ENCODE measurements around the gene GCGR. TPM values are rescaled to one million over a fixed set of nuclear protein-coding genes. Genes with fewer than 3 reads are reported as not detected.

GCGR gene
- total RNA-seq, 2 experiments from 2014 or later = not detected

DNA sequence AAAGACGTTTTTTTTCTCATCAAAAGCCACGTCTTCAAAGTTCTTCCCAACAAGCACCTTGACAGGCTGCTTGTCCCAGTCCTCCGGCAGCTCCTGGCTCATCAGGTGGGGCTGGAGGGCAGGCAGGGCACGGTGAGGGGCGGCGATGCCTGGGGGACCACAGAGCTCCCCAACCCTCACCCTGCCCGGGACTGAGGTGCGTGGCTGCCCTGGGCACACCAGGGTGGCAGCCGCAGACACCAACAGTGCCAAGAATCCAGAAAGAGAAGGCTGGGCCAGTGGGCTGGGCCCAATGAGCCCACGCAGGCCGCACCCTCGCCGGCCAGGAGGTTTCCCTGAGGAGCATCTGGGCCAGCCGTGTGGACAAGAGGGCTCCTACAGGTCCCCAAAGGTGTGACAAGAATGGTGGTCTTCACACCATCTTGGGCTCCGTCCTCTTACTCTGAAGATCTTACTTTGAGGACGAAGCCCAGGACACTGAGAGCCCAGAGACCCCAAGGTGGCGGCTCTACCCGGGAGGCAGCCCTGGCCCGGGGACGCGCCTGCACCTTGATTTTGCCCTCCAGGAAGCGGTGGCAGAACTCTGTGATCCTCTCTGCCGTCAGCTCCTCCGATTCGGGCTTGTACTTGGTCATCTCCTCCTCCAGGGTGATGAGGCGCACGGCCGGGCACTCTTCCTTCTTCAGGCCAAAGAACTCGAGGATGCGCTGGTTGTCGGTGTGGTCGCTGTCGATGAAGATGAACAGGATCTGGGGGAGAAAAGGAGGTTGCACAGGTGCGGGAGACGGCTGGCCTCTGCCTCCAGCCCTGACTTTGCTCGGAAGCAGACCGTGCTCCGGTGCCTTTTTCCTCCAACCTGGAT lies 42.2 kb downstream of the GCGR start:
- ChIA-PET POLR2A (no interaction called here), CTCF (ENCODE audit: unreplicated experiment) (no interaction called here)
- Histone ChIP-seq H4K20me1 (ENCODE audit: insufficient read depth, low read length) (no peaks in the 10 kb centered on the region), H2AFZ (ENCODE audit: low read length) (no peak overlapping the region), H3K36me3 (ENCODE audit: insufficient read depth, low read length) (peaks cover 81% of the 10 kb centered on the region), H3K9me2 (ENCODE audit: insufficient read depth, low read length) (no peaks in the 10 kb centered on the region), H3K27ac (ENCODE audit: low read depth, low read length, poor library complexity, severe bottlenecking) (no peak overlapping the region), H3K4me2 (ENCODE audit: low read length) (no peak overlapping the region), H3K9me3 (ENCODE audit: low read length) (no peaks in the 10 kb centered on the region), H3K4me3 (ENCODE audit: low read depth, low read length, poor library complexity, severe bottlenecking) (no peak overlapping the region), H3K79me2 (ENCODE audit: insufficient read depth, low read depth, low read length) (no peaks in the 10 kb centered on the region), H3K4me1 (ENCODE audit: insufficient read depth, low read length, poor library complexity, severe bottlenecking) (no peaks in the 10 kb centered on the region)
- intact Hi-C loops (cut with micrococcal nuclease; ENCODE audit: unreplicated experiment) = no loop called here
- TF ChIP-seq, protein P1, sequence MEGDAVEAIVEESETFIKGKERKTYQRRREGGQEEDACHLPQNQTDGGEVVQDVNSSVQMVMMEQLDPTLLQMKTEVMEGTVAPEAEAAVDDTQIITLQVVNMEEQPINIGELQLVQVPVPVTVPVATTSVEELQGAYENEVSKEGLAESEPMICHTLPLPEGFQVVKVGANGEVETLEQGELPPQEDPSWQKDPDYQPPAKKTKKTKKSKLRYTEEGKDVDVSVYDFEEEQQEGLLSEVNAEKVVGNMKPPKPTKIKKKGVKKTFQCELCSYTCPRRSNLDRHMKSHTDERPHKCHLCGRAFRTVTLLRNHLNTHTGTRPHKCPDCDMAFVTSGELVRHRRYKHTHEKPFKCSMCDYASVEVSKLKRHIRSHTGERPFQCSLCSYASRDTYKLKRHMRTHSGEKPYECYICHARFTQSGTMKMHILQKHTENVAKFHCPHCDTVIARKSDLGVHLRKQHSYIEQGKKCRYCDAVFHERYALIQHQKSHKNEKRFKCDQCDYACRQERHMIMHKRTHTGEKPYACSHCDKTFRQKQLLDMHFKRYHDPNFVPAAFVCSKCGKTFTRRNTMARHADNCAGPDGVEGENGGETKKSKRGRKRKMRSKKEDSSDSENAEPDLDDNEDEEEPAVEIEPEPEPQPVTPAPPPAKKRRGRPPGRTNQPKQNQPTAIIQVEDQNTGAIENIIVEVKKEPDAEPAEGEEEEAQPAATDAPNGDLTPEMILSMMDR (conservative IDR thresholded peaks at IDR 0.05; ENCODE audit: low read length) = no peak
- TF ChIP-seq EZH2phosphoT487 (IDR thresholded peaks at IDR 0.05; ENCODE audit: borderline replicate concordance, low read depth, low read length) = no peak
- no TSS peak for BruUV-seq (replicated peaks)
- no peak for DNase-seq (ENCODE audit: low spot score)

DNA sequence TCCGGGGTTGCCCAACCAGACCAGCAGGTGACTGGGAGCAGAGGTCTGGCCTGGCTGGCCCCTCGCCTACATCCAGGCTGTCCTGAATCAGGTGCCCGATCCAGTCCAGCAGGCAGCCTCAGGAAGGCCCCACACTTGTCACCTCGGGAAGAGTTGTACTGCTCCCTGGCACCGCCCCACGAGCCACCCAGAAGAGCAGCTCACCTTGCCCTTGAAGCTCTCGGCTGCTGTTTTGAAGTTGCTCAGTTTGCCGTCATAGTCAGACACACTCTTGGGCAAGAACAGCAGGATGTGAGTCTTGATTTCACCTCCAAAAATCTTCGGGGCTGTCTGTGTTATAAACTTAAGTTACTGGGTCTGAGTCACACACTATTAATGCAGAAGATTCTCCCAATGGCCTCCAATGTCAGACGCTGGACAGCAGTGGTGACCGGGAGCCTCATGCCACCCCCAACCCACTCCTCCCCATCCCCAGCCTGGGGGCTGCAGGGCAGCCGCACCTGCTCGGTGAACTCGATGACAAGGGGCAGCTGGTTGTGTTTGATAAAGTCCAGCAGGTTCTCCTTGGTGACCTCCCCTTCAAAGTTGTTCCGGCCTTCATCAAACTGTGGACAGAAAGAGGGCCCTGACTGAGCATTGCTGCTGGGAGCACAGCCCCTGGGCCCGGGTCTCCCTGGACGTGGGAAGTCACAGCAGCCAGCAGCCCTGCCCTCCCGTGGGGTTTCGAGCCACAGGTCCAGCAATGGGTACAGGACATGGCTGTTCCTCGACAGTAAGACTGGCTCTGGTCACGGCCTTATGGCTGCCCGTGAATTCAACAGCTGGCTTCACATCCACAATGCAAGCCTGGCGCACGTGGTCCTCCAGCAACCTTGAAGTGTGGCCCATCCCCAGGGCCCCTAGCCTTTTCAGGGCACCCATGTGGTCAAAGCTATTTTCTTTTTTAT lies 43.1 kb downstream of the GCGR start:
- CTCF ChIA-PET (ENCODE audit: unreplicated experiment) = no interaction called here
- TF ChIP-seq, protein P1 (conservative IDR thresholded peaks at IDR 0.05; ENCODE audit: low read length) = no peak
- TF ChIP-seq EZH2phosphoT487 (IDR thresholded peaks at IDR 0.05; ENCODE audit: borderline replicate concordance, low read depth, low read length) = no peak
- Histone ChIP-seq H3K4me1 (ENCODE audit: insufficient read depth, low read length, poor library complexity, severe bottlenecking) (no peaks in the 10 kb centered on the region), H3K4me2 (ENCODE audit: low read length) (no peak overlapping the region), H3K79me2 (ENCODE audit: insufficient read depth, low read depth, low read length) (no peaks in the 10 kb centered on the region), H2AFZ (ENCODE audit: low read length) (no peak overlapping the region), H3K36me3 (ENCODE audit: insufficient read depth, low read length) (peaks cover 90% of the 10 kb centered on the region), H3K9me2 (ENCODE audit: insufficient read depth, low read length) (no peaks in the 10 kb centered on the region), H3K27ac (ENCODE audit: low read depth, low read length, poor library complexity, severe bottlenecking) (no peak overlapping the region), H4K20me1 (ENCODE audit: insufficient read depth, low read length) (no peaks in the 10 kb centered on the region), H3K9me3 (ENCODE audit: low read length) (no peaks in the 10 kb centered on the region), H3K4me3 (ENCODE audit: low read depth, low read length, poor library complexity, severe bottlenecking) (no peak overlapping the region)
- intact Hi-C loops (cut with micrococcal nuclease; ENCODE audit: unreplicated experiment) = no loop called here
- BruUV-seq (replicated peaks) = no TSS peak
- no peak for DNase-seq (ENCODE audit: low spot score)
- POLR2A ChIA-PET = no interaction called here

Measured in OCI-LY7 (cell line).